ENCODE measurements around the gene MRPS24. TPM values are rescaled to one million over a fixed set of nuclear protein-coding genes. Genes with fewer than 3 reads are reported as not detected.

Gene MRPS24
- total RNA-seq, 2 donors from 2014 or later, result 50.6 to 71.8 TPM

- Histone ChIP-seq H3K36me3 (no peaks in the 10 kb centered on the region), H3K4me1 (ENCODE audit: control insufficient read depth in 1 of 2, low read depth in 2 of 2) (no peaks in the 10 kb centered on the region), H3K27me3 (replicated peaks; ENCODE audit: insufficient read depth) (no peaks in the 10 kb centered on the region), H3K27ac (no peak overlapping the region), H3K9me3 (no peaks in the 10 kb centered on the region), H3K4me3 (no peak overlapping the region)
- no peak for ATAC-seq (ENCODE audit: insufficient number of reproducible peaks, low FRiP score, low read depth)
- TF ChIP-seq CTCF (IDR thresholded peaks at IDR 0.05), result no peak
- DNase-seq (ENCODE audit: low spot score), result no peak
Measured at GRCh38 chr7:43856996-43857395, 12.3 kb downstream of the MRPS24 start.

GRCh38 chr7:43856316-43856715, 13.0 kb downstream of the MRPS24 start:
- Histone ChIP-seq H3K27ac (no peak overlapping the region), H3K9me3 (no peaks in the 10 kb centered on the region), H3K27me3 (replicated peaks; ENCODE audit: insufficient read depth) (no peaks in the 10 kb centered on the region), H3K36me3 (no peaks in the 10 kb centered on the region), H3K4me1 (ENCODE audit: control insufficient read depth in 1 of 2, low read depth in 2 of 2) (no peaks in the 10 kb centered on the region), H3K4me3 (no peak overlapping the region)
- no peak for DNase-seq (ENCODE audit: low spot score)
- ATAC-seq (ENCODE audit: insufficient number of reproducible peaks, low FRiP score, low read depth), result no peak
- TF ChIP-seq CTCF (IDR thresholded peaks at IDR 0.05), result no peak

- no peak for ATAC-seq (ENCODE audit: insufficient number of reproducible peaks, low FRiP score, low read depth)
Measured at GRCh38 chr7:43855176-43855575, 14.1 kb downstream of the MRPS24 start.

GRCh38 chr7:43851805-43852204, 17.5 kb downstream of the MRPS24 start:
- no peak for TF ChIP-seq CTCF (IDR thresholded peaks at IDR 0.05)
- Histone ChIP-seq H3K27ac (no peak overlapping the region), H3K36me3 (no peaks in the 10 kb centered on the region), H3K27me3 (replicated peaks; ENCODE audit: insufficient read depth) (no peaks in the 10 kb centered on the region), H3K4me1 (ENCODE audit: control insufficient read depth in 1 of 2, low read depth in 2 of 2) (no peaks in the 10 kb centered on the region), H3K9me3 (no peaks in the 10 kb centered on the region), H3K4me3 (no peak overlapping the region)
- ATAC-seq (ENCODE audit: insufficient number of reproducible peaks, low FRiP score, low read depth) (no peak), DNase-seq (ENCODE audit: low spot score) (no peak)

More at GRCh38 chr7:43855176-43855575, 14.1 kb downstream of the MRPS24 start:
- no peaks in the 10 kb centered on the region for H3K9me3 ChIP-seq
- H3K27ac ChIP-seq, result no peak overlapping the region
- no peak overlapping the region for H3K4me3 ChIP-seq
- H3K4me1 ChIP-seq (ENCODE audit: control insufficient read depth in 1 of 2, low read depth in 2 of 2), result no peaks in the 10 kb centered on the region
- H3K36me3 ChIP-seq, result no peaks in the 10 kb centered on the region
- TF ChIP-seq CTCF (IDR thresholded peaks at IDR 0.05), result no peak
- H3K27me3 ChIP-seq (replicated peaks; ENCODE audit: insufficient read depth), result no peaks in the 10 kb centered on the region
- no peak for DNase-seq (ENCODE audit: low spot score)

- DNase-seq (ENCODE audit: low spot score) (no peak), ATAC-seq (ENCODE audit: insufficient number of reproducible peaks, low FRiP score, low read depth) (no peak)
- H3K9me3 ChIP-seq, result no peaks in the 10 kb centered on the region
- H3K27me3 ChIP-seq (replicated peaks; ENCODE audit: insufficient read depth), result no peaks in the 10 kb centered on the region
- H3K4me3 ChIP-seq, result no peak overlapping the region
- H3K36me3 ChIP-seq, result no peaks in the 10 kb centered on the region
- H3K27ac ChIP-seq, result no peak overlapping the region
- no peaks in the 10 kb centered on the region for H3K4me1 ChIP-seq (ENCODE audit: control insufficient read depth in 1 of 2, low read depth in 2 of 2)
- TF ChIP-seq CTCF (IDR thresholded peaks at IDR 0.05), result no peak
Measured at GRCh38 chr7:43850348-43851116, 18.8 kb downstream of the MRPS24 start.

All from thoracic aorta (tissue), 2 donors.